NCI-H526 treated with DMSO at 0.1 percent for 48 hours (cell line): ENCODE results near the gene SLC8A1.

Source experiments
- DNase-seq: peaks from one replicate; lab custom pipeline; 2025; lab: John Stamatoyannopoulos, UW

The SLC8A1 gene

GRCh38 chr2:40458271-40458794, 6.4 kb upstream of the SLC8A1 start:
- DNase-seq = no peak

- no peak for DNase-seq
Observed at GRCh38 chr2:40457837-40458236, 5.9 kb upstream of the SLC8A1 start.

- no peak for DNase-seq
Observed at GRCh38 chr2:40457366-40457765, 5.5 kb upstream of the SLC8A1 start.

GRCh38 chr2:40456926-40457325, 5.0 kb upstream of the SLC8A1 start:
- DNase-seq = no peak

GRCh38 chr2:40455661-40456060, 3.8 kb upstream of the SLC8A1 start:
- DNase-seq = no peak

- DNase-seq = no peak
Observed at GRCh38 chr2:40454321-40454720, 2.4 kb upstream of the SLC8A1 start.

- no peak for DNase-seq
Observed at GRCh38 chr2:40452786-40453185, 896 bp upstream of the SLC8A1 start.

GRCh38 chr2:40450796-40451430, 977 bp downstream of the SLC8A1 start:
- DNase-seq = no peak

GRCh38 chr2:40450066-40450795, 1.7 kb downstream of the SLC8A1 start:
- no peak for DNase-seq

- DNase-seq = peak; percentile 6
Observed at GRCh38 chr2:40448476-40449079, 3.3 kb downstream of the SLC8A1 start.

GRCh38 chr2:40445467-40445866, 6.4 kb downstream of the SLC8A1 start:
- no peak for DNase-seq

- no peak for DNase-seq
Observed at GRCh38 chr2:40440835-40441234, 11.1 kb downstream of the SLC8A1 start.

- no peak for DNase-seq
Observed at GRCh38 chr2:40439473-40439872, 12.4 kb downstream of the SLC8A1 start.

GRCh38 chr2:40436093-40436475, 15.8 kb downstream of the SLC8A1 start:
- DNase-seq = no peak

GRCh38 chr2:40435426-40436092, 16.3 kb downstream of the SLC8A1 start:
- DNase-seq = no peak

- no peak for DNase-seq
Observed at GRCh38 chr2:40434731-40435271, 17.1 kb downstream of the SLC8A1 start.

GRCh38 chr2:40433736-40434135, 18.2 kb downstream of the SLC8A1 start:
- DNase-seq = no peak

GRCh38 chr2:40432921-40433483, 18.9 kb downstream of the SLC8A1 start:
- DNase-seq = no peak

- no peak for DNase-seq
Observed at GRCh38 chr2:40431600-40431955, 20.3 kb downstream of the SLC8A1 start.

- DNase-seq = no peak
Observed at GRCh38 chr2:40430776-40431599, 20.9 kb downstream of the SLC8A1 start.

GRCh38 chr2:40428439-40428838, 23.5 kb downstream of the SLC8A1 start:
- DNase-seq = no peak
